MG63 (cell line): ENCODE data around the gene FBXO39. TPM values are rescaled to one million over a fixed set of nuclear protein-coding genes. Genes with fewer than 3 reads are reported as not detected.
"Not testable (repeated sequence)": the region's sequence is repeated elsewhere in the genome, so short reads cannot be mapped to it uniquely, and the experiment has no call there.

Experiments used
- DNase-seq: peaks from one replicate; pipeline ENCODE4 v3.0.0-alpha.2; 2020
- H3K27me3 ChIP-seq: fragments of 250-450 bp; sonication (Bioruptor Pico); 2 replicates; pipeline ENCODE4 v1.5.1; 2020; ENCODE audit warnings: mild to moderate bottlenecking, moderate library complexity
- H3K36me3 ChIP-seq: fragments of 250-450 bp; sonication (Bioruptor Pico); 2 replicates; pipeline ENCODE4 v1.5.1; 2020; ENCODE audit warnings: mild to moderate bottlenecking, moderate library complexity
- H3K4me3 ChIP-seq: fragments of 250-450 bp; sonication (Bioruptor Pico); 2 replicates; pipeline ENCODE4 v1.5.1; 2020; ENCODE audit warnings: mild to moderate bottlenecking, moderate library complexity
- H3K9me3 ChIP-seq: fragments of 250-450 bp; sonication (Bioruptor Pico); 2 replicates; pipeline ENCODE4 v1.5.1; 2020; ENCODE audit warnings: mild to moderate bottlenecking, moderate library complexity
- total RNA-seq: library from RNA; depleted of rRNA; stranded (reverse); fragments of >200 nt; shearing (Covaris generic); gene quantifications from 2 replicates; pipeline ENCODE4 v1.2.3, GENCODE V29; 2014; ENCODE audit warnings: low replicate concordance; rRNA removed

The FBXO39 gene
- total RNA-seq, result not detected in 2 replicates

GRCh38 chr17:6775871-6776405, at the start of gene FBXO39:
TSS of gene FBXO39 (plus strand) at chr17:6776215. CDS start at chr17:6779869, 3,654 bp downstream.
- Histone ChIP-seq H3K4me3 (no peak within 1 kb of the TSS), H3K9me3 (no peaks in the 10 kb centered on the region), H3K27me3 (no peaks in the 10 kb centered on the region), H3K36me3 (peaks cover 4% of the 10 kb centered on the region)
- DNase-seq, result no peak

GRCh38 chr17:6729531-6729930, 46.5 kb upstream of the FBXO39 start:
- H3K9me3 ChIP-seq, result no peaks in the 10 kb centered on the region
- DNase-seq, result no peak
- no peaks in the 10 kb centered on the region for H3K27me3 ChIP-seq
- no peaks in the 10 kb centered on the region for H3K36me3 ChIP-seq
- H3K4me3 ChIP-seq, result no peak overlapping the region

DNA sequence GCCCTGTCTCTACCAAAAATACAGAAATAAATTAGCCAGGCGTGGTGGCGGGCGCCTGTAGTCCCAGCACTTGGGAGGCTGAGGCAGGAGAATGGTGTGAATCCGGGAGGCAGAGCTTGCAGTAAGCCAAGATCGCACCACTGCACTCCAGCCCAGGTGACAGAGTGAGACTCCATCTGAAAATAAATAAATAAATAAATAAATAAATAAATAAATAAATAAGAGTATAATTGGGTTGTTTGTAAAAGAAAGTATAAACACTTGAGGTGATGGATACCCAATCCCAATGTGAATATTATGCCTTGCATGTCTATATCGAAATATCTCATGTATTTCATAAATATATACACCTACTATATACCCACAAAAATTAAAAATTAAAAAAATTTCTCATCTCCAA, 29.4 kb upstream of the FBXO39 start:
- H3K27me3 ChIP-seq, DNase-seq, H3K4me3 ChIP-seq: not testable (repeated sequence)

GRCh38 chr17:6748617-6749016, 27.4 kb upstream of the FBXO39 start:
- no peaks in the 10 kb centered on the region for H3K9me3 ChIP-seq
- H3K4me3 ChIP-seq, result no peak overlapping the region
- DNase-seq, result no peak
- H3K27me3 ChIP-seq, result no peaks in the 10 kb centered on the region
- no peaks in the 10 kb centered on the region for H3K36me3 ChIP-seq

More for the DNA sequence above, 29.4 kb upstream of the FBXO39 start:
- not testable (repeated sequence) for H3K9me3 ChIP-seq, H3K36me3 ChIP-seq

DNA sequence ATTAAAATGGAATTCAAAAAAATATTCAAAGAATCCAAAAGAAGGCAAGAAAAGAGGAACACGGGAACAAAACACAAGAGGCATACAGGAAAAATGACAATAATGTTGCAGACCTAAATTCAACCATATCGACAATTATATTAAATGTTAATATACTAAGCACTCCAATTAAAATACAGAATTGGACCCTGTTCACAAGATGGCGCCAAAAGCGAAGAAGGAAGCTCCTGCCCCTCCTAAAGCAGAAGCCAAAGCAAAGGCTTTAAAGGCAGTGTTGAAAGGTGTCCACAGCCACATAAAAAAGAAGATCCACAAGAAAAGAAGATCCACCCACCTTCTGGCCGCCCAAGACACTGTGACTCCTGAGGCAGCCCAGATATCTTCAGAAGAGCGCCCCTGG, 26.5 kb upstream of the FBXO39 start:
- Histone ChIP-seq H3K36me3 (no peaks in the 10 kb centered on the region), H3K27me3 (no peaks in the 10 kb centered on the region), H3K4me3 (no peak overlapping the region), H3K9me3 (no peaks in the 10 kb centered on the region)
- DNase-seq, result no peak

DNA sequence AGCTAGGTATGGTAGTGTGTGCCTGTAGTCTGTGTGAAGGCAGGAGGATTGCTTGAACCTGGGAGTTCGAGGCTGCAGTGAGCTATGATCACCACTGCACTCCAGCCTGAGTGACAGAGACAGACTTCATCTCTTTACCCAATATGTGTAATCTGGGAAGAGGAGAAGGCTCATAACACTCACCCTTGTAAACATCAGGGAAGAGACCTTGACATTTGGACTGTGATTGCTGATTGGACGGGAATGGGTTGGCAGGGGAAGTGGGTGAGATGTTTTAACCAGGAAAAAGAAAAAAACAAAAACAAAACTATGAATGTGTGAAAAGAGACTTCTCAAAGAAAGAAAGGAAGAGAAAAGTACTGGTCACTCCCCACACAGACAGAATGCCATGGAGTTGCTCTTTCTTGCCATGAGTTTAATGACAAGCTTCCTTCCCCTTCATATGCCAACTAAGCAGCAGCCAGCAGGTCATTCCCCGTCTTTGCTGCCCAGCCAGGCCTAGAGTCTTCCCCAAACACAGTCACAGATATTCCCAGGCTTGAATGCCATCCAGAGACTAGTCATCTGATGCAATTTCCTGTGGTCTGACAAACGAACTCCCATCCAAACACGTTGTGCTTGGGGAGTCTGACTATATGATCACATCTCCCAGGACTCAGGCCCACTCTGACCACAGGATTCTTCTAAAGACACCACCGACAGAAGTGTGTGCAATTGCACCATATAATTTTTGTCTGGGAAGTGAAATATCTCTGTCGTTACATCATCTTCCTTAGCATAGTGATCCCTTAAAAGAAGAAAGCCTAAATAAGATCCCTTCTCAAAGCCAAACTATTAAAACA, 23.7 kb upstream of the FBXO39 start:
- Histone ChIP-seq H3K9me3 (no peaks in the 10 kb centered on the region), H3K36me3 (no peaks in the 10 kb centered on the region), H3K4me3 (no peak overlapping the region), H3K27me3 (no peaks in the 10 kb centered on the region)
- peak; percentile 85 for DNase-seq

DNA sequence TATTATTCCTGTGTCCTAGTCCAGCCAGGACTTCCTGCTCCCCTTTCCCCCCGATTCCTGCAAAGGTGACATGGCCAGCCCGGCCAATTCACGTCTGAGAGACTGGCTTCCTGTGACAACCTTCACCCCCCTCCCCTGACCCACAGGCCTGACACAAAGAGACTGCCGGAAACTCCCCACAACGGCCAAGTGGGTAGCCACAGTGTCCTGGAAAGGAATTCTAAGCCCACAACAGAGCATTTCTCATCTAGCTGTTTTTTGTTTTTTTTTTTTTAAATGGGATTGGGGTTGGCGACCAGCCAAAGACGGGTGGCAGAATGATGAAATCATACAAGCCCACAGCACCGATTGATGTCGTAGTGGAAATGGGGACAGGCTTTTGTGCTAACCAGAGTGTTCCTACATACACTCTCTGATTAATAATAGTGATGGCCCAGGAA, 23.0 kb upstream of the FBXO39 start:
- H3K27me3 ChIP-seq, result no peaks in the 10 kb centered on the region
- no peaks in the 10 kb centered on the region for H3K9me3 ChIP-seq
- no peak overlapping the region for H3K4me3 ChIP-seq
- no peaks in the 10 kb centered on the region for H3K36me3 ChIP-seq
- DNase-seq, result peak; percentile 49

- H3K36me3 ChIP-seq, result no peaks in the 10 kb centered on the region
- H3K9me3 ChIP-seq, result no peaks in the 10 kb centered on the region
- H3K27me3 ChIP-seq, result no peaks in the 10 kb centered on the region
- no peak overlapping the region for H3K4me3 ChIP-seq
- no peak for DNase-seq
Observed at GRCh38 chr17:6753546-6753945, 22.5 kb upstream of the FBXO39 start.

- Histone ChIP-seq H3K27me3 (no peaks in the 10 kb centered on the region), H3K4me3 (peak overlapping the region; percentile 44), H3K36me3 (no peaks in the 10 kb centered on the region), H3K9me3 (no peaks in the 10 kb centered on the region)
- DNase-seq, result peak; percentile 67
Observed at GRCh38 chr17:6755281-6755680, 20.7 kb upstream of the FBXO39 start.

DNA sequence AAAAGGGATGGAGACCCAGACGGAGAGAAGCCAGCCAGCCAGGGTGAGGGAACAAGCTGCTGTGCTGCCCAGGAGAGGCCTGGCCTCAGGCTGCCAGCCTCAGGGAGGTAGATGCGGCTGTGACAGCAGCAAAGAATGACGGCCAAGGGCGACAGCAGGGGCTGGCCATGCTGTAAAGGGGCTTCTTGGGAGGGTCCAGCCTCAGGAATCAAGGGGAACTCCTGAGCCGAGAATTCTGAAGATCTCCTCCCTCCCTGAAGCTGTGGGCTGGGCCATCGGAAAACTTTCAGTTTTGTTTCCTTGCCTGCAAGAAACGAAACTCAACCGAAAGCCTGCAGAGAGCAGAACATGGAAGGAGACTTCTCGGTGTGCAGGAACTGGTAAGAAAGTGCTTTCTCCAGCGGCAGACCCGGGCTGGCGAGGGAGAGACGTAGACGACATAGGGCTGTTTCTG, 20.3 kb upstream of the FBXO39 start, which contains the start of gene XAF1:
TSS of gene XAF1 (plus strand) at position 316 of the 454 bp plus-strand sequence. CDS start at position 349, 33 bp downstream.
- Histone ChIP-seq H3K27me3 (no peaks in the 10 kb centered on the region), H3K4me3 (peak within 1 kb of the TSS; percentile 44), H3K36me3 (no peaks in the 10 kb centered on the region), H3K9me3 (no peaks in the 10 kb centered on the region)
- DNase-seq, result peak; percentile 25

- no peak for DNase-seq
- H3K27me3 ChIP-seq, result no peaks in the 10 kb centered on the region
- no peaks in the 10 kb centered on the region for H3K9me3 ChIP-seq
- H3K36me3 ChIP-seq, result no peaks in the 10 kb centered on the region
- H3K4me3 ChIP-seq, result peak overlapping the region; percentile 44
Observed at GRCh38 chr17:6756425-6757031, 19.5 kb upstream of the FBXO39 start.

GRCh38 chr17:6757747-6758146, 18.3 kb upstream of the FBXO39 start:
- DNase-seq, result no peak
- H3K36me3 ChIP-seq, result no peaks in the 10 kb centered on the region
- H3K4me3 ChIP-seq, result no peak overlapping the region
- no peaks in the 10 kb centered on the region for H3K27me3 ChIP-seq
- H3K9me3 ChIP-seq, result no peaks in the 10 kb centered on the region

DNA sequence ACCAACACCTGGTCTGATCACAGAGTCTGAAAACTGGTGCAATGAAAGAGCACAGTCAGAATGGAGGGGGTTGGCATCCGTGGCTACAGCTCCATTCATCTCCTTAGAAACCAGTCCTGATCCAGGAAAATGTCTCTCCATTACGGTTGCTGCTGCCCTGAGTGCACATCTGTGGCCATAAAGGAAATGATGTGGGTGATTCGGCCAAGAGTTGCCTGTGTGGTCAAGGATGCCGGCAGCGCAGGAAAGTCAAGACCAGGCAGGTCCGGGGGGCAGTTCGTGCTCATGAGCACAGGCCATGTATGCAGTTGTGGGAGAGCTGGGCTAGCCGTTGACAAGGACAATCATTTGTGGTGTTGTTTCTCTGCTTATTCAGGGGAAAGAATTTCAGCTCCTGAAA, 14.2 kb upstream of the FBXO39 start:
- Histone ChIP-seq H3K27me3 (no peaks in the 10 kb centered on the region), H3K36me3 (no peaks in the 10 kb centered on the region), H3K4me3 (no peak overlapping the region), H3K9me3 (no peaks in the 10 kb centered on the region)
- DNase-seq, result no peak

- Histone ChIP-seq H3K4me3 (no peak overlapping the region), H3K36me3 (peaks cover 10% of the 10 kb centered on the region), H3K27me3 (no peaks in the 10 kb centered on the region), H3K9me3 (0 out of 2 replicates have a peak, but pooled peaks cover 5% of the 10 kb centered on the region)
- no peak for DNase-seq
Observed at GRCh38 chr17:6768447-6768846, 7.6 kb upstream of the FBXO39 start.

- H3K27me3 ChIP-seq, result no peaks in the 10 kb centered on the region
- peaks cover 10% of the 10 kb centered on the region for H3K36me3 ChIP-seq
- no peak for DNase-seq
- 0 out of 2 replicates have a peak, but pooled peaks cover 5% of the 10 kb centered on the region for H3K9me3 ChIP-seq
- H3K4me3 ChIP-seq, result no peak overlapping the region
Observed at GRCh38 chr17:6772016-6772415, 4.0 kb upstream of the FBXO39 start.

DNA sequence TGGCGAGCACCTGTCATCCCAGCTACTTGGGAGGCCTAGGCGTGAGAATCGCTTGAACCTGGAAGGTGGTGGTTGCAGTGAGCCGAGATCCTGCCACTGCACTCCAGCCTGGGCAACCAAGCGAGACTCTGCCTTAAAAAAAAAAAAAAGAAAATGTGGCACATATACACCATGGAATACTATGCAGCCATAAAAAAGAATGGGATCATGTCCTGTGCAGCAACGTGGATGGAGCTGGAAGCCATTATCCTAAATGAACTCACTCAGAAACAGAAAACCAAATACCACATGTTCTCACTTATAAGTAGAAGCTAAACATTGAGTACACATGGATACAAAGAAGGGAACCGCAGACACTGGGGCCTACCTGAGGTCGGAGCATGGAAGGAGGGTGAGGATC, 1.1 kb upstream of the FBXO39 start:
- not testable (repeated sequence) for DNase-seq, H3K4me3 ChIP-seq, H3K9me3 ChIP-seq, H3K27me3 ChIP-seq, H3K36me3 ChIP-seq

GRCh38 chr17:6779411-6779810, 3.4 kb downstream of the FBXO39 start:
- no peaks in the 10 kb centered on the region for H3K36me3 ChIP-seq
- no peak for DNase-seq
- no peaks in the 10 kb centered on the region; the same call in 1 of the 2 replicates for H3K9me3 ChIP-seq
- no peak overlapping the region for H3K4me3 ChIP-seq
- H3K27me3 ChIP-seq, result no peaks in the 10 kb centered on the region
